GM21390 (cell line): ENCODE results near the gene SBF1.

Experiments
- ATAC-seq: cut with Tn5 transposase; IDR thresholded peaks from one replicate; pipeline ENCODE4 v1.9.1; 2021; ENCODE audit not compliant: unreplicated experiment

SBF1 gene

GRCh38 chr22:50469377-50470305, 5.2 kb downstream of the SBF1 start:
- peak; percentile 40 for ATAC-seq

DNA sequence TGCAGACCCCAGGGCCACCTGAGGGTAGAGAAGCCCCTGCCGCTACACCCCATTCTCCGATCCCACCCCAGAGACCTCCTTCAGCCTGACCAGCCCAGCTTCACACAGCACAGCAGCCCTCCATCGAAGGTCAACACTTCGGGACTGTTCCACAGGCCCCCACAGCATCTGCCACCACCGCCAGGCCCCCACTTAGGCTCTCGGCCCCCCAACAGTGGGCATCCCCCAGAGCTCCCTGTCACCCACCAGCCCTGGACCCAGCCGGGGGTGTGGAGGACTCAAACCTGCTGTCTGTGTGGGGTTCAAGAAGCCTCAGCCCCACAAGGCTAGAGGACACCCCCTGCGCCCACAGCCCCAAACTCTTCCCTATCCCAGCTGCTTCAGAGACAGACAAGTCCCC, 6.2 kb downstream of the SBF1 start:
- ATAC-seq, result no peak

- no peak for ATAC-seq
Observed at GRCh38 chr22:50467773-50468440, 6.9 kb downstream of the SBF1 start.

GRCh38 chr22:50467341-50467740, 7.5 kb downstream of the SBF1 start:
- no peak for ATAC-seq

GRCh38 chr22:50465066-50465930, 9.5 kb downstream of the SBF1 start:
- no peak for ATAC-seq

- no peak for ATAC-seq
Observed at GRCh38 chr22:50464451-50464850, 10.4 kb downstream of the SBF1 start.

- ATAC-seq, result no peak
Observed at GRCh38 chr22:50463188-50463900, 11.5 kb downstream of the SBF1 start.

GRCh38 chr22:50461979-50462540, 12.8 kb downstream of the SBF1 start:
- ATAC-seq, result no peak

GRCh38 chr22:50461536-50461935, 13.3 kb downstream of the SBF1 start:
- ATAC-seq, result no peak

DNA sequence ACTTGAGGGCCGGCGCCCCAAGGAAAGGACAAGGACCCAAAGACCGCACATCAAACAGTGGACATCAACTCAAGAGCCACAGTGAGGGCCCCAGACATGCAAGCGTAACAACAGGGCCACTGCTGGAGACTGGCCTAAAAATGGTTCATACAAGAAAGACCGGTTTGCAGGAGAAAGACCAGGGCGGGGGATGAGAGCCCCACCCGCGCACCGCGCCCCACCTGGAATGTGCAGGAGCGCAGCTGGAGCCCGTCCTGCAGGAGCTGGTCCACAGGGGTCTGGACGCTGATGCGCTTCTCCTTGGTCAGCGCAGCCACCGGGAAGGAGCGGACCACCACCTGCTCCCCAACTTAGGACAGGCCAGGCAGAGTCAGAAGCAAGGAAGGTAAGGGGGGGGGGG, 13.9 kb downstream of the SBF1 start:
- no peak for ATAC-seq

GRCh38 chr22:50459496-50460140, 15.2 kb downstream of the SBF1 start:
- ATAC-seq, result no peak

GRCh38 chr22:50459016-50459415, 15.8 kb downstream of the SBF1 start:
- ATAC-seq, result no peak

DNA sequence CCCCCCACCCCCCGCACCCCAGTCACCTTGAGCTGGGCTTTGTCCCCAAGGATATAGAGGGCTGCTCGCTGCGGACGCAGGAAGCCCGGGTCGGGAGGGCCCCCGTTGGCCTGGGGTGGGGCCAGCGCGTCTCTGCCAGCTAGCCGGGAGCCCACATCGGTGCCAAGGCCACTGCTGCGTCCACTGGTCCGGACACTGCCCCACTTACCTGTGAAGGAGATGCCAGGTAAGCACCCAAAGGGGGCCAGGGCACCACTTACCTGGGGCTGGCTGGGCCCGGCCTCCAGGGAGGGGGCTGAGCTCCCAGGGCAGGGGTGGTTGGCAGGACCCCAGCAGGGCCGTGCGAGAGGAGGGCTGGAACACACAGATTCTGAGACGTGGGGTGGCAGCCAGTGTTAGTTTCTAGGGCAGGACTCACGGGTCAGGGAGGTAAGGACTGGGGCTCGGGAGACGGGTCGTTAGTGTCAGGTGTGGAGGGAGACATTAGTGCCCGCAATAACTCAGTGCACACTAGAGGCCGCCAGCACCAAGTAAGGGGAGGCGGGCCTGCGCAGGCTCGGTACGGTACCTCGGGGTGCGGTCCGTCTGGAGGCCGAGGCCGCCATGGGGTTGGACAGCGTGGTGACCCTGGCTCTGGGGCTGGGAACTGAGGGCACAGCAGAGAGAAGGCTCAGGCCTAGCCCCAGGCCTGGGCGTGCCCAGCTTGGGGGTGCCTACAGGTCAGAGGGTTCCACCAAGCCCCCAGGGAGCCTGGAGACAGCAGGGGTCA, 18.2 kb downstream of the SBF1 start:
- no peak for ATAC-seq

DNA sequence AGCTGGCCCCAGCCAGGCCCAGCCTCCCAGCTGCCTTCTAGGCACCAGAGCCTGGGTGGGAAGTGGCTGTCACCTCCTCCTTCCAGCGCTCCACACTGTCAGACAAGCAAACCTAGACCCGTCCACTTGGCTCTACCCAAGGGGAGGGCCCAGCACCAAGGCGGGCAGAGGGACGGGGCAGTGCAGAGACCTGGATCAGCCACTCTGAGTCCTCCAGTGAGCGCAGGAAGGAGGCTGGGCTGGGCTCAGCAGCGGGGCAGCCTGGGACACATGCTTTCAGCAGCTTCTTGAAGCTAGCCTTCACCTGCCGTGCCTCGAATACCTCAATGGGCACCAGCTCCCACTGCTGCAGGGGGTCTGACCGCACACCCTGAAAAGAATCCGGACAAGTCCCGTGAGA, 18.8 kb downstream of the SBF1 start:
- ATAC-seq, result no peak

GRCh38 chr22:50455201-50455600, 19.6 kb downstream of the SBF1 start:
- no peak for ATAC-seq

GRCh38 chr22:50454556-50455075, 20.2 kb downstream of the SBF1 start:
- ATAC-seq, result no peak

DNA sequence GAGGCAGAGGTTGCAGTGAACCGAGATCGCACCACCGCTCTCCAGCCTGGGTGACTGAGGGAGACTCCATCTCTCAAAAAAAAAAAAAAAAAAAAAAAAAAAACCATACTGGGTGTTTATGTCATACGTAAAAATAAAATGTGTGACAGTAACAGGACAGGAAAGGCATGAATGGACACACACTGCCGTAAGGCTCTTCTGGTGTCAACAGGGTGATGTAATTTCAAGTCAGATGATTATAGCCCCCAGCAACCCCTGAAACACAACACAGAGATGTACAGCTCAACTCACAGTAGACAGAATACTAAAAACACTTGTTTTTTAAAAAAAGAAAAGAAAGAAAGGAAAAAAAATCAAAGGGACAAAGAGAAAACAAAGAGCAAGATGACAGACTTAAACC, 22.2 kb downstream of the SBF1 start:
- no peak for ATAC-seq

GRCh38 chr22:50447576-50448551, 27.0 kb downstream of the SBF1 start:
- no peak for ATAC-seq
